Measurements from ENCODE around the gene ABHD2.

The ABHD2 gene

GRCh38 chr15:89171136-89172072 is 83.1 kb downstream of the ABHD2 start:
- DNase-seq, result no peak

DNA sequence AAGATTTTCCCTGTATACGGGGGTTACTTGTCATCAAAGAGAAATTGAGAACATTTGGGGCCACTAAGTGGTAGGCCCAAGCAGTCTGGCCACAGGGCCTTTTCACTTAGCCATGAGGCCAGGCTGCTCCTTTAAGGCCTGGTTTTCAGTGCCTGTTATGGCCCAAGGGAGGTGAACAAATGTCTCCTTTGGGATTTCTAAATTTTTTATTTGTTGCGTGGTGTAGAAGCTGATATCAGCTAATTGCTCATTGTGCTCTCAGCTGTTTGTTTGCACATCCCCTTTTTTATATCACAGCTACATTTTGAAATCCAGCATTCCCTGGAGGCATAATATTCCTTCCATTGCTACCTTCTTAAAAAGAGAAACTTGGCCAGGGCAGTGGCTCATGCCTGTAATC is 84.7 kb downstream of the ABHD2 start:
- DNase-seq, result no peak

DNA sequence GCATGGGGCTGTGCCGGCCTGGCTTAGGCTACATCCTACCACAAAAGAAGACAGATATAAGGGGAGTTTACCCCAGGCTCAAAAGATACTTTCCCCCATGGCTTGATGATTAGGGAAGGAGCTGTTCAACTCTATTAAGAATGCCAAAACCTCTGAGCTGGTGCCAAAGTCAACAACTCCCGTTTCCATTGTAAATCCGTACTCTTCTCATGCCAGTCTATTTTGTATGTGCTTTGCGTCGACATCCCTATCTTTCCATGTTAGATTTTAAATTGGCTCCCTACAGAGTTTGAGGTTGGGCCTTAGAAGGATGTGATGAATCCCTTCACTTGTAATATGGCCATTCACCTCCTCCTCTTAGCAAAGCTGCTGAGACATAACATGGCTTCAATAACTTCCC is 86.2 kb downstream of the ABHD2 start:
- no peak for DNase-seq

DNA sequence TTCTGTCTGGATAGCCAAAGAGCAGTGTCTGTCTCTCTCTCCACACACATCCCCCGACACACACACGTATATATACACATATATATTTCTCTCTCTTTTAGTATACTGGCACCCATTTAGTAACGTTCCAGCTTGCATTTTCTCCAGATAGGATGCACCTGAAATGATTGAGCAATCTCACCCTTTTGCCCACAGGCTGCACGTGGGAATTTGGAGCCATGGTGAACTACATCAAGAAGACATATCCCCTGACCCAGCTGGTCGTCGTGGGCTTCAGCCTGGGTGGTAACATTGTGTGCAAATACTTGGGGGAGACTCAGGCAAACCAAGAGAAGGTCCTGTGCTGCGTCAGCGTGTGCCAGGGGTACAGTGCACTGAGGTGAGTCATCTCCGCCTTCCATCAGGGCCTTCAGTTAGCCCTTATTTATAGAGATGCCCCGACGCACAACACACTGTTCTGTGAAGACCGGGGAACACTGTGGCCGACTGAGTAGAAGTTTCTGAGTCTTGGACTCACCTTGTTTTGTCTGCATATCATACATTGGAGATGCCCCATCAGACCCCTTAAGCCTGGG is 87.4 kb downstream of the ABHD2 start:
- DNase-seq, result no peak

GRCh38 chr15:89177116-89177515 is 88.9 kb downstream of the ABHD2 start:
- DNase-seq, result no peak

DNA sequence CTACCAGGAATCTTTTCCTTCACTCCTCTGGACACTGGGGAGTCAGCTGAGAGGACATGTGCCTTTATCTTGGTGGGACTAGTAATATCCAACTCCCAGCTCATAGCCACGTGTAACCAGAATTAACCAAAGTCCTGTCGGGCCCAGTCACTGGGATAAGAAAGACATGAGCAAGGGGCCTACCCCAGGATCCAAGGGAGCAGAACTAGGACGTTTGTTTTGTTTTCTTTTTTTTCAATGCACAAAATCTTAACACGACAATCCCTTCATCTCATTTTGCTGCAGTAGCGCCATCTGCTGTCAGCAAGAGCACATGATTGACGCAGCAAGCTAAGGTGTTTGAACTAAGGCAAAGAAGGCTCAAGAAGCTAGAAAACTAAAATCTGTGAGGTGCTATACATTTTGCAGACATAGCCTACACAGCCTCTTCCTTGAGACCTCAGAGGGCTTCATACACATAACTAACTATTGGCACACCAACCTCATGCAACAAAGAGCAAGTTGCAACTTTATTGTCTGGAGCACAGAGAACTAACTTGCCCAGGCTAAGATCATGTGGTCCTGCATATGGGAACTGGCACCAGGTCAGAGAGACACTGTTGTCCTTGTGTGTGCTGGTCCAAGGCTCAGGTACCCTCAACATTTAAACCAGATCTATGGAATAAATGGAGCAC is 89.5 kb downstream of the ABHD2 start:
- peak; percentile 78 for DNase-seq

DNA sequence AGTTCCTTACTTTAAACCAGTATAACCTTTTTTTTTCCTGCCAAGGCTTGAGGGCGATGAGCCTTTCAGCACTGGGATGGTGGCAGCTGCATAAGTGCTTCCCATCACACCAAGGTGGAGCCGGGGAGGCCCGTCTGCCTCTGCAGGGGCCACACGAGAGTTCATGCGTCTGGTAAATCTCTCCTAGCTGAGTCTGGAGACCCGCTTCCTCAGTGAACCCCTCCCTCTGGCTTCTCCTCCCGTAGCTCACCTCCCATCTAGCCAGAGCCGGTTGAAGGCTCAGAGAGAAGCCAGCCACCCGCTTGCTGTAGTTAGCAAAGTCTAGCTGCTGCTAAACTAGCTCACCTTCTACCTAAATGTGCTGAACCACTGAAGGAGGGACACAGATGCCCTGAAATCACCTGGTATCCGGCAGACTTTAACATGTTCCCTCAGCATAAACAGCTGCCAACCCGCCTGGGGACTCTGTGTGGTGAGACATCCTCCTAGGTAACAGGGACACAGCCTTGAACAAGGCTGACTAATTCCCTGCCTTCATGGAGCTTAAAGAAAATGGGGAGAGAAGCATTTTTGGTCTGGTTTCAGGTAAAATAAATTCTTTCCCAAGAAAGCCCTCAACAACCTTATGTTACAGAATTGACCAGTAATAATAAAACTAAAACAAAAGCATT is 90.2 kb downstream of the ABHD2 start:
- no peak for DNase-seq

- no peak for DNase-seq
Measured at GRCh38 chr15:89179966-89180875, 92.0 kb downstream of the ABHD2 start.

DNA sequence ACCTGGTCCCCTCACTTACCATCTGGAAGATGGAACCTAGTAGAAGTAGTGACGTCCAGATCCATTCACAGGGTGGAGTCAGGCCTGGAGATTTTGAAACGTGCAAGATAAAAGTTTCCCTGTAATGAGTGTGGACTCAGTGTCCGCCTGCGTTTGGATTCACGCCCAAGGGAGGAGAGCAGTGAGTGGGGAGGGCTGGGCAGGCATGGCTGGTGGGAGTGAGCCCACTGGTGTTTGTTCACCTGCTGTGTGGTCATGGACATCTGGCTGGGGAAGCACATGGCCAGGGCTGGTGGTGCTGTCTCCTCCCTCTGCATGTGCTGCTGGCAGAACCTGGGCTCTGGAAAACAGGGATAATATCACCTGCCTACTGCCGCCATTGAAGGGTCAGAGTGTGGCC is 96.1 kb downstream of the ABHD2 start:
- no peak for DNase-seq

DNA sequence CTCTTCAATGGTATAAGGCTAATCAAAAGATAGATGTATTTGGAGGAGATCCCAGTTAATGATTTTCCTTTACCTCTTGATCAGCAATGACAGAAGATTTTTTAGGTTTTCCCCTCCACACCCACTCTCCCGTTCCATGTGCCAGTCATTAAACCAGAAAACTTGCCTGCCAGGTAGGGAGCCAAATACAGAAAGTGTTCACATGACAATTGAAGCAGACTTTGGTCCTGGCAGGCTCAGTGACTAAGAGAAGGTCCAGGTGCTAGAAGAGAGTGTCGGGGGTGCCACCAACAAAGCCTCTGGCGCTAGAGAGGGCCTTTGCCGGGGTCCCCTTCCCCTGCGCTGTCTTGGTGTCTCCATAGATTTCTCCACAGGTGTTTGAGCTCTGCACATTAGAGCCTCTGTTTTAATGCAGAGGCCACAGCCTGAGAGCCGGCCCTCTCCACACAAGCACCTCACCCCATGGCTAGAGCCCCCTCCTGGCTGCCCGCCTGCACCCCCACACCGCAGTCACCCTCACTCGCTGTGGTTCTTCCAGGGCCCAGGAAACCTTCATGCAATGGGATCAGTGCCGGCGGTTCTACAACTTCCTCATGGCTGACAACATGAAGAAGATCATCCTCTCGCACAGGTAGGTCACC is 96.8 kb downstream of the ABHD2 start:
- no peak for DNase-seq

DNA sequence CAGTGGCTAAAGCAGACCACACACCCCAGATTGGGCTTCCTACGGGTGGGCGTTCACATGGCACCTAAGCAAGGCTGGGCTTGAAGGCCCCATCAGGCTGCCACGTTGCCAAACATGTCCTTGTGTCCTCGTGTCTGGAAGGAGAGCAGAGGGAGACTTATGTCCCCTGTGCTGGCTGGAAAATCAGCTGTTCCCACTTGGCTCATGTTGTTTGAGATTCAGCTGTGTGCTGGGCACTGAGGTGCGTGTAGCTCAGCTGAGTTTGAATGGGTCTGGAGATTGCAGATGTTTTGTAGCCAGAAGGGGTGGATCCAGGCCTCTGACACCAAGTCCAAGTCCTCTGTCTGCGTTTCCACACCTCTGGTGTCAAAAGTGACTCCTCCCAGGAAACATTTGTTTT is 98.5 kb downstream of the ABHD2 start:
- no peak for DNase-seq

DNA sequence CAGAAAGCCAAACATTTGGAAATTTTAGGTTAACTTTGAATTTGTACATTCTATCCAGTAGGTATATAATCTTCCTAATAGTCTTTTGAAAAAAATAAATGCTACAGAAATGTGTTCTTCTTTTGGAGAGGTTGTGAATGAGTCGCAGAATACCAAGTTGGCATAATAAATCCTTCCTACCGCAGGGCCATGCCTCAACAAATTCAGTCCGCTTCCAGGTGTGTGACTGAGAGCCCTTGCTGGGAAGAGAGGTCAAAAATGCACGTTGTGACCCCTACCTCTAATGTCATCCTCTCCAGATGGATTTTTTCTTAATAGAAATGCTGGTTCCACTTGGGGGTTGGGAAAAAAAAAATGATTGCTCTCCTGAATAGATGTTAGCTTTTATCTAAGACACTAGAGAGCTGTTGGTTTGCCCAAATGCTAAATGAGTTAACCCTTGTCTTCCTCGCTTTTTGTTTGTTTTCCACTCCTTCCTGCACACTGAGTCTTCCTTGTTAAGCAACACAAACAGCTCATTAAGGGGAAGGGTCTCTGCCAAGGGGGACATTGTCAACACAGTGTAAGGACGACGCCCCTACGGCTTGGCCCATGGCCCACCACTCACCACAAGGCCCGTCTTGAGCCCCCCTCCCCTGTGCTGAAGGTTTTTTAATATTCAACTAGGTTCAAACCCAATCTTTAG is 99.2 kb downstream of the ABHD2 start:
- no peak for DNase-seq

- DNase-seq, result no peak
Measured at GRCh38 chr15:89187986-89188514, 99.8 kb downstream of the ABHD2 start.

GRCh38 chr15:89192136-89192535 is 103.9 kb downstream of the ABHD2 start:
- no peak for DNase-seq

DNA sequence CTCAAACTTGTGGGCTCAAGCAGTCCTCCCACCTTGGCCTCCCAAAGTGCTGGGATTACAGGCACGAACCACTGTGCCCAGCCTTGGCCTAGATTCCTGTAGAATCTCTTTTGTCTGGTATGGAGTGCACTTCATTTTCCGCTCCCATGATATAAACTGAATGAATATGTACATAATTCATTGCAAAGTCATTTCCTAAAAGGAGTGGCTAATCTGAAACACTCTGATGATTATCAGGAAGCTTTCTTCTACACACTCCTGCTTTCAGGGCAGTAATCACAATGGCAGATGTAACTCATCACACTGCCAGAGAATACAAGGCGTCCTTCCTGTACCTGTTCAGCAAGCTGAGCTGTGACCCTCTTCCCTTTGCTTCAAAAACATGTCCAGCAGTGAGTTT is 104.5 kb downstream of the ABHD2 start:
- DNase-seq, result no peak

- DNase-seq, result no peak
Measured at GRCh38 chr15:89194608-89195007, 106.4 kb downstream of the ABHD2 start.

- no peak for DNase-seq
Measured at GRCh38 chr15:89195836-89196235, 107.6 kb downstream of the ABHD2 start.

DNA sequence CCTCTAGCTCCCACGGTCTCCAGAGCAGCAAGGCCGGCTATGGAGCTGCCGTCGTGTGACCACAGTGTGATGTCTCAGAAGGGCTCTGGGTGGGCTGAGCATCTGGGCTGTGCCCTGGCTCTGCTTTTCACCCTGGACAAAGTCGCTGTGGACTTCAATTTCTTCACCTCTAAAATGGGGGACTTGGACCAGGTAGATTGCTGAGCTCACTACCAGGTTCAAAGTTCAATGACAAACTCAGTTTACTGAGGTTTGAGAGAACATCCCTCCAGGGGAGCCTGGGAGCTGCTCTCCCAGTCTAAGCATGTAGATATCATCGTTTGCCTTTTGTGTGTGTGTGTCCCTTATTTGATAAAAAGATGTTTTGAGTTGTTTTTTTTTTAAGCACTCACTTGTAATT is 108.0 kb downstream of the ABHD2 start:
- no peak for DNase-seq

- no peak for DNase-seq
Measured at GRCh38 chr15:89196994-89197393, 108.7 kb downstream of the ABHD2 start.

- peak; percentile 47 for DNase-seq
Measured at GRCh38 chr15:89197503-89197971, 109.3 kb downstream of the ABHD2 start.

DNA sequence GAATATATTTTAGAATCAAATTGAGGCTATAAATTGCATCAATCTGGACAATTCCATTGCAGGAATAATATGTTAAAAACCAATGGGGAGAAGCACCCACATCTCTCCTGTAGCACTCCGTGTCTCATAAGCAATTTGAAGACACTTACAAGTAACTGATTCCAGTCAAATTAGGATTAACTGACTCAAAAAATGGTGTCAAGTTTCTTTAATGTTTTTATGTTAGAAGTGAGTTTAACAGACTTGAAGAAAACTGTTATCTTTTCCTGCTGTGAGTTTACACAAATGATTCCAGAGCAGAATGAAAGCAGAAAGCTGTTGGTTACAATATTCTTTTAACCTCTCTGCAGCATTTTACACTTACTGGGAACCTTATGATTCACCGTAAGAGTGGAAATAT is 109.9 kb downstream of the ABHD2 start:
- no peak for DNase-seq
